H54 (cell line): ENCODE data around the gene SORCS2.

Experiments
- DNase-seq: peaks from one replicate; pipeline ENCODE4 v3.0.0; 2011; ENCODE audit warnings: low spot score, mixed read lengths; ENCODE audit not compliant: insufficient read length
- FAIRE-seq: peaks from 3 replicates; lab custom pipeline; 2011; peaks lifted over from hg19 to GRCh38; lab: Jason Lieb, UNC
- POLR2A ChIP-seq: IDR thresholded peaks from 2 replicates; pipeline ENCODE4 v1.6.1; 2011; ENCODE audit warnings: low read depth, mild to moderate bottlenecking, low read length

Gene SORCS2

DNA sequence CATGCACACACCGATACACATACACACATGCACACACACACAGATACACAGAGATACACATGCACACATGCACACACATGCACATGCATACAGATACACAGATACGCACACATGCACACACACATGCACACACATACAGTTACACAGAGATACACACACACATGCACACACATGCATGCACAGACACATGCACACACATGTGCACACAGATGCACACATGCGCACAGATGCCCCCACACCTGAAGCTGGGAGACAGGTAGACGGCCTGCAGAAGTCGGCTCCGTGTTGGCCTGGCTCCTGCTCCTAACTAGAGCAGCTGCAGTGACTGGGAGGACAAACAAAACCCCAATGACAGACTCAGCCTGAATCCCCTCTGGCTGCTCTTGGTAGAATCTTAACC, 195.6 kb downstream of the SORCS2 start:
- TF ChIP-seq POLR2A: no peak
- no peak for DNase-seq
- FAIRE-seq: no peak

DNA sequence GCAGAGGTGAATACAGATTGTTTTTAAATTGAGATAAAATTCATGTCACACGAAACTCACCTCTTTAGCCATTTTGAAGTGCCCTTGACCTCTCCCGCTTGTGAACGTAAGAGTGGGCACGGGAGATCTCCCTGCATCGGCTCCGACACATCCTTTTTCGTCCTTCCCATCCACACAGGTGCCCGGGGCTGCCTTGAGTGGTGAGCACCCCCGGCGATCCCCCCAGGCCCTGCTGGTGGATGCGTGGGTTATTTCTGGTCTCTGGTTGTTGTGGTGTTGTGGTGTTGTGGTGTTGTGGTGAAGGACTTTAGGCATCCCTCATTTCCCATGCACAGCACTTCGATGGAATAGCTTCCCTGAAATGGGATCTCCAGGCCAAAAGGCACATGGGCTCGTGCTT, 196.3 kb downstream of the SORCS2 start:
- TF ChIP-seq POLR2A: no peak
- DNase-seq (no peak), FAIRE-seq (no peak)

DNA sequence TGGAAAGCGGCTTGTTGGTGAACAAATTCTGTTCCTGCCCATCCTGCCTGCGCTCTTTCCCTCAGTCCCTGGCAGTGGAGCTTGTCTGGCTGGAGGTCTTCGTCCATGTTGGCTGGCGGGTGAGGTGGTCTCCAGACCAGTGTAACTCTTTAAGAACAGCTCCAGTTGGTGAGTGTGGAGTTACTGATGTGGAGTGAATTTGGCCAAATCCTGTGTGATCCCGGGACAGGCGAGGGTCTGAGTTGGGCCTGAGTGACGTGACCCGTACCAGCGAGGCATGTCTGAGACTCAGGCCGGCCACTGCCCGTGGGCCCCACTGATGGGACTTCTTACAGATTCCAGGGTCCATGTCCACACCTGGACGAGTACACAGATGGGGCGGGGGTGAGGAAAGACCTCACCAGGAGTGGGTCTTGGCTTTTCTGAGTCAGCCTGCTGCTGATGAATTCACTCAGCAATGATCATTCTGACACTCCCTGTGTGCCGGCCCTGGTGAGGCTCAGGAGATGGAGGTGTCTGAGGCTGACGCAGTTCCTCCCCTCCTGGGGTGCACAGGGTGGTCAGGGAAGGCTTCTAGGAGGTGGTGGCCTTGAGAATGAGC, 196.9 kb downstream of the SORCS2 start:
- no peak for TF ChIP-seq POLR2A
- FAIRE-seq (no peak), DNase-seq (no peak)

DNA sequence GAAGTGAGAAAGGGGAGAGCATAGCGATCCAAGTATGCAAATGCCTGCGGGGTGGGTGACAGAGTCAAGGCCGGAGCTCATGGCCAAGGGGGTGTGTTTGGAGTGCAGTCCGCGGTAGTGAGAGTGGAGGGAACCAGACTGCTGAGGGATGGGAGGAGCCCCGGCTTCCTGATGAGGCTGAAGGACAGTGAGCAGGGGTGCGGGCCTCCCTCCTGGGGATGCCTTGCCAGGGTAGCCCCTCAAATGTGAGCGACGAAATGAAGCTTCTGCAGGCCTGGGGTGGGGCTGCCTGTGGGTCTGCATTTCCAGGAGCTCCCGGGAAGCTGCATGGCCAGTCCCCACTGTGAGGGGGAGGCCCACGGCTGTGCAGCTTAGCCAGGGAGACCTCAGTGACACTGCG, 197.4 kb downstream of the SORCS2 start:
- TF ChIP-seq POLR2A: no peak
- no peak for DNase-seq
- FAIRE-seq: no peak

DNA sequence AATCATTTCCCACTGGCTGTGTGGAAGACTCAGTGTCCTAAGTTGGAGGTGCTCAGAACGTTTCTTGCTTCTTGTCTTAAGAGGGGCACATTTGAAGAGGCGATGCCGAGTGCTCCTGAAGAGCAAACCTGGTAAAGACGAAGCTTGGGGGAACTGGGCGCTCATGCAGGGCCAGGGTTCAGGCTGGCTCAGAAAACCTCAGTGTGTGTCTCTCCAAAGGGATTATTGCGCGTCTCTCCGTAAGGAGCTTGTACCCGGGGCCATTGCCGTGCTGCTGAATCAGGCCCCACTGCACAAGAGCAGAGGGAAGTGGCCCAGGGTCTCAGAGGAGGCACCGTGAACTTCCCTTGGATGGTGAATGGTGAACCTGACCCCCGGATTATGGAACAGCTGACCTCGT, 198.0 kb downstream of the SORCS2 start:
- FAIRE-seq (no peak), DNase-seq (no peak)
- TF ChIP-seq POLR2A: no peak

DNA sequence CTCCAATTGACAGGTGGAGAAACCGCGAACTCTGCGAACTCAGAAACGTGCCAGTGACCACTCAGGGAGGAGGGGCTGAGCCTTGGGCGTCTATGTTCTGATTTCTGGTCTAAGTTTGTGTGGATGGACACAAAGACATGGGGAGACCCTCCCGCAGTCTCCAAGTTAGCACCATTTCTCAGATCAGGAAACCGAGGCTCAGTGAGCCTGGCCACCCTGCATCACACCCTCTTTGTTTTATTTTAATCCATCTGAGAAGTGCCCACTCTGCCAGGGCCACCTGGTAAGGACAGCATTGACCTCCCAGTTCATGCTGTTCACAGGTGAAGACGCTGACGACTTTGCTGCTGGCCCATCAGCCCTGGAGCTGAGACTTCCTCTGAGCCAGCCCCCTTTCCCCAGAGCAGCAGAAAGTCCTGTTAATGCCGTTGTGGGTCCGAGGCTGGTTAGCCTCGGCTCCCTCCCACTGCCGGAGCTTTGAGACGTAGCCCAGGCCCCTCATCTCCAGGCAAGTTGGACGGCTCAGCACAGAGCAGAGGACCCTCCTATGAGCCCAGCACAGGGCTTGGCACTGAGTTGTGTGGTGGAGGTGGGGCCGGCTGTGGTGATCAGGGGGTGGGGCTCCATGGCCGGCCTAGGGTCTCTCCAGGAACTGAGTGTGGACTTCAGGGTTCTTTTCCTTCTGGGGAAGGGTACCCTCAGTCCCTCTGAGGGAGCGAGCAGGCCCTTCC, 198.7 kb downstream of the SORCS2 start:
- TF ChIP-seq POLR2A: no peak
- DNase-seq (no peak), FAIRE-seq (no peak)

DNA sequence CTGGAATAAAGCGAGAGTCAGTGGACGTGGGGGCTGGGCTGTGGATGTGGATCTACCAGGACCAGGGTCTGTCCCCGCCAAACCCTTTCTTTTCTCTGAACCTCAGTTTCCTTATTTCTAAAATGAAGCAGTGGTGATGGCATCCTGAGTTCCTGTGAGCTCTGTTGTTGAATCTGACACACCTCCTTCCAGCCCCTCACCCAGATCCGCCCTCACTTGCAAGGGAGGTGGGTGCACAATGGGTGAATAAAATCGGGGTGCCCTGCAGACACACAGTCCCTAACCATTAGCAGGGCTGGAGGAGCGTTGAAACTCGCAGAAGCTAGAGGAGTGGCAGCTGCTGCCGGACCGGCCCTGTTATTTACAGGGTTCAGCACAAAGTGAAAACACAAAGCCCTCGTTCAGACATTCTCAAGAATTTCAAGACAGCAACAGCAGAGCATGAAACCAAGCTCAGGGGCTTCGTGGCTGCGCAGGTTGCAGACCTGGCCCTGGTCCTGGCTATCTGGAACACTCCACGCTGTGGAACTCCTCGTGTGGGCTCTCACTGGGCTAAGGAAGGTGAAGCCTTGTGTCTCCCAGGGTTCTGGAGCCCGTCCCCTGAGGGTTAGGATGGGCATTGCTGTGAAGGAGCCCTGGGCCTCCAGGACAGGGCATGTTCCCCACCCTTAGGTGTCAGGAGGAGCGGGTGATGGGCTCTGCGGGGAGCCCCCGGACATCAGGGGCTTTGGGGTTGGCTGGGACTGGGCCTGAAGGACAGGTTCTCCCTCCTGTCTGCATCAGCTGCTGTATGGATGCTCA, 199.5 kb downstream of the SORCS2 start:
- FAIRE-seq (no peak), DNase-seq (no peak)
- no peak for TF ChIP-seq POLR2A

DNA sequence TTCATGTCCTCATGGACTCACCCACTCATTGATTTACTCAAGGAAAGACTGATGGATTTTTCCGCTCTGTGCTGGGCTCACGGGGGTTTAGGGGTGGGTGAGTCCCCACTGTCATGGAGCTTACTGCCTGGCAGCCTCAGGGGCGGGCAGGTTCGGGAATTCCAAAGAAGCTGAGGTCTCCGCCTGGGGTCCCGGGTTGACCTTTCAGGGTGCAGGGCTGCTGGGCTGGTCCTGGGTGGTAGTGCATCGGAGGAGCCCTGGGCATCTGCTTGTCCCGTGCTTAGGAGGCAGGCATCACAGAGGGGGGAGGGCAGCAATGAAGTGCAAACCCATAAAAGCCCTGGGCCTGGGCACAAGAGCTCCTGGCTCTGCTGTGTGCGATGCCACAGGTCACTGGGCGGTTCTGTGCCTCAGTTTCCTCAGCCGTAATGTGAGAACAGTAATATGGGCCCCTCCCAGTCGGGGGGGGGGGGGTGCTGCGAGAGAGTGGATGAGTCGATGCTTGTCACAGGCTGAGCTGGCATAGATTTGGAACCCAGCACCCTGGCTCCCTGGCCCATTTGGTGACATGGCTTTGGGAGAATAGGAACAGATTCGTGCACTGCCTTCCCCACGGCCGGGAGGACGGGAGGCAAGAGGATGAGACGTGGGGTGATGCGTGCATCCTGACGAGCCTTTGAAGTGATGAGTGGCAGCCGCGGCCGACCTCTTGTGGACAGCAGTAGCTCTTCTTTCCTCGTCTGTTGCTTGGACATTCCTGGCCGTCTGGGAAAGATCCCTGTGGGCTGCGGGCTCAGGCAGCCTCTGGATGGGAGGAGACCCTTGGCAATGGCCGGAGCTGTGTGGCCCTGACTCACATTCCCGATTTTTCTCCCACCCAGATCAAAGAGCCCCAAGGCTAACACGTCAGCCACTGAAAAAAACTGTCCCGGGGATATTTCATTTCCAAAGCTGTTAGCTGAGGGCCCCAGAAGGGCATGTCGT, 200.4 kb downstream of the SORCS2 start:
- FAIRE-seq: no peak
- DNase-seq: no peak
- TF ChIP-seq POLR2A: no peak

DNA sequence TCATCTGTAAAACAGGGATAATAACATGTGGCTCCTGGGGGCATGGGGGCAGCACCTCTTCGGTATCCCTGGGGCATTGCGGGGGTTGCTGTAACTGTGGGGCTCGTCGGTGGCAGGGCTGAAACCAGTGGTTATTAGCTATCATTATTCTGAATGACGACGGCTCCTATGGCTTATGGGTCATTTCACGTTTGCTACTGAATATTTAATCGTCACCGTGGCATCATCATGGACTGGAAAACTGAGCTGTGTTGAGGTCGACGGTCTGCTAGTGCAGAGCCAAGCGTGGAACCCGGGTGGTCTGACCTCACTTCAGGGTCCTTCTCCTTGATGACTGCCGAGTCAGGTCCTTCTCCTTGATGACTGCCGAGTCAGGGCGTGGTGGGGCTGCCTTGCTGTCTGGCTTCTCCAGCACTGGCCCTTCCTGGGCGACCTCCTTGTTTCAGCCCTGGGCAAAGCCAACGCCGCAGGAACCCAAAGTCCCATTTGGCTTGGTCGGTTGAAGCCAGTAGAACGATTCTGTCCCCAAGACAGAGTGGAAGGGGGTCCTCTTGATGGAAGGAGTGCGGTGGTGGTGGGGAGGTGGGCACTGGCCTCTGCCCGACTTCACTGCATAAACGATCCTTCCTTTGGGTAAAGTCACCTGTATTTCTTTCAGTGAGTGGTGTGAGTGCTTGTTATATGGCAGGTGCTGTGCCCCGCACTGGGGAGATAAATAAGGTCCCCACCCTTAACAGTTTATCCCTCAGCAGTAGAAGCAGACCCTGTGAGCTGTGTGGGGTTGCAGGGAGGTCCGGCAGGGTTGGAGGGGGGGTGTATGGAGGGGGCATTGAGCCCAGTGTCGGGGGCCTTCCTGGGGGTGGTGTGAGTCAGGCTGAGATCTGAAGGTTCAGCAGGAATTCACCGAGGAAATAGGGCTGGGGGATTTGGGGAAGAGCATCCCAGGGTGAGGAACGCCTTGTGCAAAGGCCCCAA, 201.6 kb downstream of the SORCS2 start:
- TF ChIP-seq POLR2A: no peak
- FAIRE-seq: no peak
- DNase-seq: no peak

DNA sequence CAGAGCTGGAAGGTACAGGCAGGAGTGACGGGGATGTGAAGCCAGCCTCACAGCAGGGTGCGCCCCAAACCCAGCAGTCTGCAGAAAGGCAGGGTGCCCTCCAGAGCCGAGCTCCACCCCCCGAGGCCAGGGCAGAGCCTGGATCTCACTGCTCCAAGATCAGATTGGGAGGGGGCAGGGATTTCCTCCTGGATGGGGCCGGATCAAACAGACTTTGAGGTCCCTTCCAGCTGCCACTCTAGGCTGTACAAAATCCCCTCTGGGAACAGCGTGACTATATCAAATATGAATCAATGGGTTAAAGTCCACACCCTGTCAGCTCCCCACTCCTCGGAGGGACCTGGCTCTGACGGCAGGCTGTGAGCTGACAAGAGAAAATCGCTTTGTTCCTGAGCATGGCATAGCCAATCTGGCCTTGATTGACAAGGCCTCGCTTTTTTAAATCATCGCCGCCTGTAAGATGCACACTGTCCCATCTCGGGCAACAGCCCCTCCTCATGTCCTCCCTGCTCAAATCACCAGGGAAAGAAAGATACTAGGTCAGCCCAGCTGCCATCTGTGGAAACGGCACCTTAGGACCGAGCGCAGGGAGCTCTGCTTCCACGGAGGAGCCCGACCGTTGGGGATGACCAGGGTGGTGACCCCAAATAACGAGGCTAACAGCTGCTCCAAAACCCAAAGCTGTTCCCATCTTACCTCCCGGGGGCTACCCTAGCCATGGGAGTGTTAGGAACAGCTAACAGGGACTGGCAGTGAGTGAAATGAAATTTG, 202.5 kb downstream of the SORCS2 start:
- TF ChIP-seq POLR2A: no peak
- DNase-seq (no peak), FAIRE-seq (no peak)

DNA sequence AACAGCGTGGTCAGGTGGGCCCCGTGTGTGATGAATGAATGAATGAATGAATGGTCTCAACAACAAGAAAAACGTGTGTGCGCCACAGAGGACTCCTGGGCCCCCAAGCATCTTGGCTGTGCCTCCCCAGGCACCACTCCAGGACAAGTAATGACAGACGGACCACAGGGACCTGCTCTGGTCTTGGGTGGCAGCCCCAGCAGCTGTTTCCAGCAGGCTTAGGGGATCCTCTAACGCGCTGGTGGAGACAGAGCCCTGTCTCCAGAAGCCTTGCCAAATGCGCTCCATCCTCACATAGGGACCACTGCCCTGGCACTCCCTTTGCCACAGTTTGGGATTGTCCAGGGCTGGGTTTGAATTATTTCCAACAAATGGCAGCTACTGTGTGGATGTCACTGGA, 203.3 kb downstream of the SORCS2 start:
- no peak for FAIRE-seq
- TF ChIP-seq POLR2A: no peak
- DNase-seq: no peak

DNA sequence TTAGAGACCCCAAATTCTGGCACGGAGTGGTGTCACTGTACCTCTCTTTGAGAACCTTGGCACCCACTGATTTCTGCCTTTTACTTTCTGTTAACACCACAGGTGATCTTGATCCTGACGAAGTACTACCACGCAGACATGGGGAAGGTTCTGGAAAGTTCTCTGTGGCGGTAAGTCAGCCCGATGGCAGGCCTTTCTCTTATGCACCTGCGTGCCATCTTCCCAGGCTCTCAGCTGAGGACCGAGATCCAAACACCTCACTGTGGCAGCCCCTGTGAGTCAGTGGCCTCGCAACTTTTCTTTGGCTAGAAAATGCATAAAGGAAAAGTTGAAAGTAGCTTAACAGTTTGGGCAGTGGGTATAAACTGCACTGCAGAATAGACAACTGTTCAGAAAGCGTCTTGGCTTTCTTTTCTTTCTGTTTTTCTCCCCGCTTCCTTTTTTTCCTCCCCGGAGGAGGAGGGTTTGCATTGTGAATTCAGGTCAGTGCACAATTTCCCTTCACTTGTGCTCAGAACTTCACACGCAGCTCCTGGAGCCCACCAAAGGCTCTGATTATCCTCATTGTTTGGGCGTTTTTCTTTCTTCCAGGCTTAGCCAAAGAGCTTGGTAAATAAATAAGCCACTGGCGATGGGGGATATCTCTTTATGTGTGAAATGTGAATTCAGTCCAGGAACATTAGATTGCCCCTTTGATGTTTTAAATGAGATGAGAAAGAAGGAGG, 204.0 kb downstream of the SORCS2 start:
- TF ChIP-seq POLR2A: no peak
- FAIRE-seq: no peak

More for the DNA sequence above, 204.0 kb downstream of the SORCS2 start:
- DNase-seq: no peak
